CD1c-positive myeloid dendritic cell (primary cell): Measurements from ENCODE around the gene KIF1C.

ENCODE experiments used
- DNase-seq: peaks from one replicate; pipeline ENCODE4 v3.0.0-alpha.2; 2016; ENCODE audit errors: extremely low spot score

The KIF1C gene

DNA sequence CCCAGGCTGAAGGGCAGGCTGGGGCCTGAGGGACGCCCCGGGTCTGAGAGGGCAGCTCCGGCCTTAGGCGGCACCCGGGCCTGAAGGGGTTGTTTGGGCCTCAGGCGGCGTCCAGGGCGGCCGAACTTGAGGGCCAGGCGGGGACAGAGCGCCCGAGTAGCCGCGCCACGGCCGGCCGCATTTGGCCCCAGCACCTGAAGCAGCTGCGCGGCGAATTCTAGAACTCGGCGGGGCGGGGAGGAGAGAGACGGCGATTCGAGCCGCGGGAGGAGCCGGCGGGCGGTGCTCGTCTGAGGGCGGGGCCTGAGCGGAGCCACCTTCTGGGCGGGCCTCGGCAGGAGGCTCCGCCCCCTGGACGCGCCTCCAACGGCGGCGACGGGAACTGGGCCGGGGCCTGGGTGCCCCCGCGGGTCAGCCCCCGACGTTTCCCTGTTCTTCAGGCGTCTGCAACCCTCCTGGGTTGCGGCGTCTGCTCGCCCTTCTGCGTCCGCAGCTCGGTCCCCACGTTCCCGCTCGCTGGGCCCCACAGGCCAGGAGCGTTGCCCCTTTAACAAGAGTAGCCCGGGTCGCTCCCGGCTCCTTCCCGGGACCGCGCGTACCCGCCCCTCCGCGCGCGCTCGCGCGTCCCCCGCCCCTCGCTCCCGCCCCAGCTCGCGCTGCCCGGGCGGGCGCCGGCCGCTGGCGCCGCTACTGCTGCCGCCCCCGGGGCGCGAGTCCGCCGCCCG lies at the start of gene KIF1C, which contains the start of gene INCA1:
Gene KIF1C (plus strand): TSS at position 649 of the 725 bp plus-strand sequence. CDS start 2,297 bp downstream, outside the sequence.
Gene INCA1 (minus strand): TSS at position 221 of the 725 bp plus-strand sequence. CDS start 3,085 bp downstream, outside the sequence.
- peak; percentile 96 for DNase-seq

- peak; percentile 98 for DNase-seq
Measured at GRCh38 chr17:4948166-4948930, 49.4 kb upstream of the KIF1C start, which contains the start of gene PFN1. TSS of gene PFN1 (minus strand) at chr17:4948530. CDS start at chr17:4948394, 136 bp downstream.

DNA sequence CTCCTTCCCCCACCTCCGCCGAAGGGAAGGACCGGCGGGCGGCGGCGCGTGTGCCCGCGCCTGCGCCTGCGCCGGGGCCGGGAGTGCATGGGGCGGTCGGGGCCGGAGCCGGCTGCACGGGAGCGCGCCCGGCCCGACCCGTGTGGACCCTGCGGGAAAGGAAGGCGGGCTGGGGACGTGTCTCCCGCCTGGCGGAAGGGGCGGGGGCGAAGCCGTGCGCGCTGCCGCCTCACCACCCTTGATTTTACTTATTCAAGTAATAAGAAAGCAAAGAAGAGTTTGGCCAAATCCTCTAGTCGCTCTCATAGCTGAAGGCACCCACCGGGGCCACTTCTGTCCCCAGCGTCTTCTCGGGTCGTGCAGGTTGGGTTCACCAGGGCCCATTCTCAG lies 48.8 kb upstream of the KIF1C start:
- peak; percentile 94 for DNase-seq

DNA sequence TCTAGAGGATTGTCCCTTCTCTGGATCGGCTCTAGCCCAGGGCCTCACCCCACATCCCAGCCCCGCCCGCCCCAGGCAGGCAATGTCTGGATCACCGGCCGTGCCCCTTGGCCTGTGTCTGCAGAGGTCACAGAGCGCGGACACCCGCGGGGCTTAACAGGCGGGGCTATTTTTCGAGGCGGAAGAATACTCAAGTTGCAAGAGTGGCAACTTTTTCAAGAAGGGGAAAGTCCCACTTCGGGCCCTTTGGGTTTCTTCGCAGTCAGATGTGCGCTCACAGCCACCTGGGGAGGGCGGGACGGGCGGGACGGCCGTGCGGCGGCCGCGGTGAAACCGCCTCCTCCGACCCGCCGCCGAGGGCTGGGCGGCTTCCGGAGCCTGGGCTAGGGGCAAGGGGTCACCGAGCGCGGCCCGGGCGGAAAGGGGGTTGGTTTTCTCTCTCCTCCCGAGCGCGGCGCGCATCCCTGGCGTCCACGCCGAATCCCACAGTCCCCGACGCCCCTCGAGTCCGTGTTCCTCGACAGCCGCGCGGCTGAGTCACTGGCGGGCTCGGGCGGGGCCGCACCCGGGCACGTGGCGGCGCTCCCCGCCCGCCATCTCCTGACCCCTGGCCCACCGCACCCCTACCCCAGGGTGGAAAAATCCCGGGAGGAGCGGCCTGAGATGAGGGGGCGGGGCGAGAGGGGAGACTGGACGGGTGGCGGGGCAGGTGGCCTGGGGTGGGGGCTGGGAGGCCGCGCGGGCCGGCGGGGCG lies 48.3 kb upstream of the KIF1C start:
- DNase-seq, result peak; percentile 88

DNA sequence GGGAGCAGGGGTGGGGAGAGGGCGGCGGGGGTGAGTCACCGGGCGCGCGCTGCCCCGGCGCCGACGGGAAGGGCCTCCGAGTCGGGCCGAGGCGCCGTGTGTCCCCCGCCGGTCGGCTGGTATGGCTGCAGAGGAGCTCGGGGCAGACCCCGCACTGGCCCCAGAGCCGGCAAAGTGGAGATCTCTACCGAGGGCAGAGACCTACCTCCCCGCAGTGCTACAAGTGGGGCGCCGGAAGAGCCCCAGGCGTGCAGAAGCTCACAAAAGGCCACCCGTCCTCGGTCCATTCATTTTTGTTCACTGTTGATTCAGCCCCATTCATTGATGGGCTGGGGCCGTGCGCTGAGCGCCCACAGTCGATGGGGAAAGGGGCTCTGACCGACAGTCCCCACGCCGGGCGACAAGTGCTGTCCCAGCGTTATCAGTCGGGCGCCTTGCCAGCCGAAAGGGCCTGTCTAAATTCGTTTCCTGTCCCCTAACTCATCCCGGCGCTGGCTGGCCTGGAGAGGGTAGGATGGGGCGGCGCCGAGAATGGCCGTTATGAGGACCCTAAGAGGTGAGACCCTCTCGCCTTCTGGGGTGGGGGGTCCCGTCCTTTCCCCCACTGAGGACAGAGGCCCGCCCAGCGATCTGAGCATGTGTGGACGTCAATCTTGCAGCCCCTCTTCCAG lies 47.5 kb upstream of the KIF1C start:
- peak; percentile 35 for DNase-seq

DNA sequence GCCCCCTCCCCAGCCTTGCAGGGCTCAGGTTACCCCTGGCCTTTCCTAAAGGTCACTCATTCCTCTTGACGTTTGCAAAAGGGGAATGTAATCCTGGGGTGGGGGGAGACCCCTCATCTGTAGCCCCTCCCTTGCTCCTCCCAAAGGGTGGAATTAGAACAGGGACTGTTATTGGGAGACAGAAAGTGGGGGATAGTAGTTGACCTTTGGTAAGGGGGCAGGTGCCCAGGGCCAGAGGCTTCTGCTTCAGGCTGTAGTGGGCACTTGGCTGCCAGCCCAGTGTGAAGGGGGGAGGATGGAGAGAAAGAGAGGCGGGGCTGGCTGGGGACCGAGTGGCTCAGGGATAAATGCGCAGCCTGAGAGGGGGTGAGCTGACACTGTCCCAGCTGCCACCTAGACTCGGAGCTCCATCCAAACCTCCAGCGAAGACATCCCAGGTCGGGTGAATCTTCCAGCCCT lies 47.0 kb upstream of the KIF1C start, which contains the start of gene ENO3:
Gene ENO3 (plus strand): TSS at position 374 of the 459 bp plus-strand sequence. CDS start 711 bp downstream, outside the sequence.
- DNase-seq, result no peak

DNA sequence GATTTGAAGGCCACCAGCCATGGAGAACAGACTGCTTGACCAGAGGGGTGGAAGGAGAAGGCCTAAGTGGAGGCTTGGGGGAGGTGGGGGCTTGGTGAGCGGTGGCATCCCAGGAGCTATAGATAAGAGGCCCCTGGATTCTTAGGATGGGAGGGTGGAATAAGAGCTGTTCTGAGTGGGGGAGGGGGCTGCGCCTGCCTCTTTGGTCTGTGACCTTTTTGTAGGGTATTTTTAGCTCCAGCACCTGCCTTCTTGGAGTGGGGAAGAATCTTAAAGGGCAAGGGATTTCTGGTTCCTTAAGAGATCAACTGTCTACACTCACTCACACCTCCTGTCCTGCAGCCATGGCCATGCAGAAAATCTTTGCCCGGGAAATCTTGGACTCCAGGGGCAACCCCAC lies 46.3 kb upstream of the KIF1C start:
- DNase-seq, result no peak

DNA sequence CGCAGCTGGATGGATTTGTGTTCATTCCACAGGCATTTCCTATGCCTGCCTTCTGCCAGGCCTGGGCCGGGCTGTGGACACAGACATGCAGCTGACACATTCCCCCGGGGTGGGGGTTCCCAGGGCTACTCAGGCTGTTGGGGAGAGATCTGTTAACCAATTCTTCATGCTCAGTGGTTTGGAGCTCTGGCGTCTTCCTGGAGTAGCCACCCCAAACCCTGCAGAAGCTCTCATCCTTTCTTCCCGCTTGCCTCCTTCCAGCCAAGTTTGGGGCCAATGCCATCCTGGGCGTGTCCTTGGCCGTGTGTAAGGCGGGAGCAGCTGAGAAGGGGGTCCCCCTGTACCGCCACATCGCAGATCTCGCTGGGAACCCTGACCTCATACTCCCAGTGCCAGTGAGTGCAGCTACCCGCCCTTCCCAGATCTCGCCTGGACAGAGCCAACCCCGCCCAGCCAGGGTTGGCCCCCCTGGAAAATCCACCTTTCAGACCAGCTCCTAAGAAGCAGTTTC lies 44.2 kb upstream of the KIF1C start:
- DNase-seq, result no peak

- DNase-seq, result no peak
Measured at GRCh38 chr17:4955091-4955490, 42.7 kb upstream of the KIF1C start.

- DNase-seq, result no peak
Measured at GRCh38 chr17:4956493-4957061, 41.2 kb upstream of the KIF1C start.

- no peak for DNase-seq
Measured at GRCh38 chr17:4958102-4958501, 39.6 kb upstream of the KIF1C start.

DNA sequence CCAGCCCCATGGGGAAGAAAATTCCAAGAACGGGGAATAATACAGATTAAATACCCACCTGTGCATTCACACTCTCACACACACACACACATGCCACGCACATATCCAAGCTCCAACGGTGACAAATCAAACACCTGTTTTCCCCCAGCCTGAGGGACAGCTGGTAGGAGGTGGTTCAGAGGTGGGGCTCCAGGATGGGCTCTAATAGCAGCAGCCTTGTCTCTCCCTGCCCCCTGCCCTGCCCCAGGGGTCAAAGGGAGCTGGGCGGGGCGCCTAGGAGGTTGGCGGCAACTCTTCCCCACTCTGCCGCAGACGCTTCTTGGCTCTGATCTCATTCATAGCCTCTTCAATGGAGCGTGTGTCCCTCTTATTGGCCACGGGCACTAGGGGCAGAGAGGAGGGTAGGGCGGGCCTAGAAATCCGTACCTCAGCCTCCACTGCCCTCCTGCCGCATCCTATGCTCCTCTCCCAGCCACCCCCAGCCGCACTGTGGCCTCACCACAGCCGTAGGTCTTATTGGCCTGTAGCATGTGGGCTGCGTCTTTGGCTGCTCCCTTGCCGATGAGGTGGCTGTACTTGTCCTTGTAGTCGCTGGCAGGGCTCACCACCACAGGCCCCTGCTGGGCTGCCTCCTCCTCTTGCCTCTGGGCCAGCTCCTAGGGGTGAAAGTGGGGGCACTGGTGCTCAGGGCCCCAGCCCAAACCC lies 38.3 kb upstream of the KIF1C start:
- DNase-seq, result no peak

DNA sequence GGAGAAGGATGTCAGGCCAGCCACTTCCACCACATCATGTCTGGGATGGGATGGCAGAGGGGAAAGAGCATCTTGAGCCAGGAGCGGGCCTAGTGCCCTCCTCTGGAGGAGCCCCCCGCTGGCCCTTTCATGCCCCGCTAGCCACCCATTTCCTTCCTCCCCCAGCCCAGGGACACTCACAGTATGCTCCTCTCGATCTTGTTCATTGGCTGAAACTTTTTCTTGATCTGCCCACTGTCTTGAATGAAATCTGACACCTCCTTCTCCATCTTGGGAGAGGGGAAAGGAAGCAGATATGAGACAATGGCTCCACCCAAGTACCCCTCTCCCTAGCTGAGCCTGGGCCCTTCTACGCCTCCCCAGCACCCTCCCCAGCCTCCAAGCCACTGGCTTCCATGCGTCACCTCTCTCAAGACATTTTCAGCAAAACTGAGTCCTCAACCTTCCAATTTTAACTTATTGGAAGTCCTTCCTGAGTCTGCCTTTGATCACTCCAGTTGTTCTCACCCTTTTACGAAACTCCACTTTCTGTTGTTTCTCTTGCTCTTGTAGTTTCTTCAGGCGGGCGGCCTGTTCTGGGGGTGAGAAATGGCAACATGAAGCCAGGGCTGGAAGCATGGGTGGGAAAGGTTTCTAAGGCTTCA lies 37.3 kb upstream of the KIF1C start:
- DNase-seq, result no peak

- no peak for DNase-seq
Measured at GRCh38 chr17:4965311-4965986, 32.3 kb upstream of the KIF1C start.

- DNase-seq, result peak; percentile 97
Measured at GRCh38 chr17:4966844-4967538, 30.8 kb upstream of the KIF1C start.

DNA sequence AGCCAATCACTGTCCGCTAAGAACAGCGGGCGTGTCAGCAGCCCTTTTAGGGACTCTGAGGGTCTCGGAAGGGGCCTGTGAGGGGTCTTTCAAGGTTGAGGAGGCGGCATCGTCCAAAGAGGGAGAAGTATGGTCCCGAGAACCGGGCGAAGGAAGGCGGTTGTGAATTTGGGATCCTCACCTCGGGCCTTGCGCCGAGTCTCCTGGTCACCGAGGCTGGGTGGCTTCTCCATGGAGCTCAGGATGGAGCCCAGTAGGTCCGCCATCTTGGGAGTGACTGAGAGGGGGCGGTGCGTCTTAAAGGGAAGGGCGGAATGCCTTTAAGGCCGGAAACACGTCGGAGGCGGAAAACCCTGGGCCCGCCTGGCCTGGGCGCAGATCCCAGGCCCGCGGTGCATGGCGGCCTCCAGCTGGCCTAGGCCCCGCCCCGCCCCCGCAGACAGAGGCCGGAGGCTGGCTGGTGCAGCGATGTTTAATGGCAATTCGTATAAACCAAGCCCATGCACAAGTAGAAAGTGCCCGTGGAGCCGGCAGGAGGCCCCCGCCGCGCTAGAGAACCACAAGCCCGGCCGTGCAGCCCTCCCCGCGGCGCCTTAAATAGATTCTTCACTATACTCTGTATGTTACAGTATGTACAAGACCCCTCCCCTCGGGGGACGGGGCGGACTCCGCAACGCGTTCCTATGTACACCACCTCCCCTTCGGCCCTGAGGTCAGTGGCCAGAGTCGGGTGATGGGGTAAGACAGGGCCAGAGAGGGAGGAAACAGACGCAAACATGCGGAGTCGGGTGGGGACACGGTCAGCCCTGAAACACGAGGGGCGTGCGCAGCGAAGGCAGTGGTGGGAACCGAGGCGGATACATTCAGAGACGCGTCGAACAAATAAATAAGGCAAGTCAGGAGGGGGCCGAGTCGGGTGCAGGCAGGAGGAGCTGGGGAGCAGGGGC lies 29.9 kb upstream of the KIF1C start, which contains the start of gene SPAG7:
Gene SPAG7 (minus strand): TSS at position 279 of the 947 bp plus-strand sequence. CDS start 13 bp downstream, at position 266.
- peak; percentile 98 for DNase-seq

DNA sequence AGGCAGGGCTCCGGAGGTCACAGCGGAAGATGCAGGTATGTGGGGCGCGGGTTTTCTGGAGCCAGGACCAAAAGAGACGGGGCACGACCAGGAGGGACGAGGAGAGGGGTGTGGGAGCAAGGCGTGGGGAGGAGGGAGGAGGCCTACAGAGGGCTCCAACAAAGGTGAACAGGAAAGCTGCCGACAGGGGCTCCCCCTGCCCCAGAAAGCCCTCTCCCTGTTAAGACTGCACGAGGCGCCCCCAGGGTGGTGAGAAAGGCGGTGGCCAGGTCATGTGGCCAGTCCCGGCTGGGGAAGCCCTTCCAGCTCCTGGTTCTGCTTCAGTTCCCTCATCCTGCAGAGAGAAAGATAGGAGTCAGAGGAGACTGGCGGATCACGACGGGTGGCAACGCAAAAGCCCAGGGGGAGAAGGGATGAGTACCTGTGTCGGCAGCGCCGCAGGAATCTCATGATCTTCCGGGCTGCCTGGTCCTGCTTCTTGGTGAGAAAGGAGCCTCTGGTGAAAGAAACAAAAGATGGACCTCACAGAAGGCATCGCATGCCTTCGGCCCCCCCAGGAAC lies 29.2 kb upstream of the KIF1C start:
- no peak for DNase-seq
